ENCODE data around the gene SAMD11.

DNA sequence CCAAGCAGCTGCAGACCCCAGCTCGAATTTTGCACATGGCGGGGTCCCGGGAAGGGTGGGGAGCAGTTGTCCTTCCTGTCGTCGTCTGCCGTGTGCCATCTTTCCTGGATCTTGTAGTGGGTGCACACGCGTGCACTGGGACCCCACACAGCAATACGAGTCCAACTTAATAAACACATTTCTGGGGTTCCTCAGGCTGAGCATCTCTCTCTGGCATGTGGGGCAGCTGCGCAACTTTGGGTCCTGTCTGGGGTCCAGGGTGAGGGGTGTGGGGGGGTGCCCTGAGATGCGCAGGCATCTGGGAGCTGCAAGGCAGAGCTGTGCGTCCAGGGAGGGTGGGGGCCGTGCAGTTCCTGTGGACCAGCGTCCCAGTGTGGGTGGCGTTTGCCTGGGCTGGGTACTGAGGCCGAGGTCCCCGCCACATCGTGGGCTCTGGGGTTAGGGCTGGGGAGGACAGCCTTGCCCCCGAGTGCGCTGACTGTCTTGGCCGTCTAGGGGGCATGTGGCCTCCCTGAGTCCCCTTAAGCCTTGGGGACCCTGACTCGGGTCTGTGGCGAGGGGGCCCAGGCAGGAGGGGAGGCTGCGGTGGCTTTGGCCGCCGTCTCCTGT lies 41.9 kb downstream of the SAMD11 start:
- no peak for TF ChIP-seq CTCF (IDR thresholded peaks at IDR 0.05)
- TF ChIP-seq USF1 (IDR thresholded peaks at IDR 0.05; ENCODE audit: borderline replicate concordance, low read depth), result no peak
- no peak for TF ChIP-seq RAD21 (IDR thresholded peaks at IDR 0.05; ENCODE audit: low read length)
- TF ChIP-seq YY1 (IDR thresholded peaks at IDR 0.05; ENCODE audit: low read depth), result no peak
- no peak for TF ChIP-seq EZH2phosphoT487 (IDR thresholded peaks at IDR 0.05; ENCODE audit: borderline replicate concordance, low read depth)
- TF ChIP-seq SMC3 (IDR thresholded peaks at IDR 0.05; ENCODE audit: low read depth, low read length), result no peak
- no peak for TF ChIP-seq SIN3A (IDR thresholded peaks at IDR 0.05; ENCODE audit: borderline replicate concordance, low read depth, low read length)
- no peak for TF ChIP-seq POLR2AphosphoS5 (IDR thresholded peaks at IDR 0.05; ENCODE audit: low read depth, low read length)
- TF ChIP-seq RFX5 (IDR thresholded peaks at IDR 0.05; ENCODE audit: low read length), result no peak
- no peak for TF ChIP-seq TAF1 (IDR thresholded peaks at IDR 0.05; ENCODE audit: borderline replicate concordance, low read depth, low read length)
- TF ChIP-seq MAX (IDR thresholded peaks at IDR 0.05; ENCODE audit: low read depth), result no peak
- no peak for TF ChIP-seq MXI1 (IDR thresholded peaks at IDR 0.05; ENCODE audit: low read depth, low read length)
- no peak for TF ChIP-seq EP300 (IDR thresholded peaks at IDR 0.05; ENCODE audit: borderline replicate concordance in 1 of 2, low read depth in 1 of 2, low read length in 1 of 2)
